ENCODE measurements around the gene BICD1.

The BICD1 gene

GRCh38 chr12:32419520-32419960 is 312.9 kb downstream of the BICD1 start:
- DNase-seq, result no peak

GRCh38 chr12:32420356-32420755 is 313.7 kb downstream of the BICD1 start:
- no peak for DNase-seq

GRCh38 chr12:32423559-32423958 is 316.9 kb downstream of the BICD1 start:
- no peak for DNase-seq

- DNase-seq, result no peak
Measured at GRCh38 chr12:32431025-32431424, 324.4 kb downstream of the BICD1 start.
